Measurements from ENCODE around the gene RNF213.

DNA sequence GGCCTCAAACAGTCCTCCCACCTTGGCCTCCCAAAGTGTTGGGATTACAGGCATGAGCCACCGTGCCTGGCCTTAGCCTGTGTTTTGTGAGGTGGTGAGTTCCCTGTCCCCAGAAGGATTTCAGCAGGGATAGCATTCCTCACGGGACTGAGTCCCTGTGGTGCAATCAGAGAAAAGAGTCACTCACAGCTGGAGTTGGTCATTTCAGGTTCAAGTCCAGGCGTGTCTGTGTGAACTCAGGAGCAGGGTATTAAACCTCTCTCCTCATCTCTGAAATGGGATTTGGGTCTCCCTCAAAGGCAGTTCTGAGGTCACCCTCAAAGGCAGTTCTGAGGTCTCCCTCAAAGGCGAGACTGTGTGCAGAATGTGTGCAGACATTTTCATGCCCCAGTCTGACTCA, 187.1 kb downstream of the RNF213 start:
- TF ChIP-seq, protein P1, sequence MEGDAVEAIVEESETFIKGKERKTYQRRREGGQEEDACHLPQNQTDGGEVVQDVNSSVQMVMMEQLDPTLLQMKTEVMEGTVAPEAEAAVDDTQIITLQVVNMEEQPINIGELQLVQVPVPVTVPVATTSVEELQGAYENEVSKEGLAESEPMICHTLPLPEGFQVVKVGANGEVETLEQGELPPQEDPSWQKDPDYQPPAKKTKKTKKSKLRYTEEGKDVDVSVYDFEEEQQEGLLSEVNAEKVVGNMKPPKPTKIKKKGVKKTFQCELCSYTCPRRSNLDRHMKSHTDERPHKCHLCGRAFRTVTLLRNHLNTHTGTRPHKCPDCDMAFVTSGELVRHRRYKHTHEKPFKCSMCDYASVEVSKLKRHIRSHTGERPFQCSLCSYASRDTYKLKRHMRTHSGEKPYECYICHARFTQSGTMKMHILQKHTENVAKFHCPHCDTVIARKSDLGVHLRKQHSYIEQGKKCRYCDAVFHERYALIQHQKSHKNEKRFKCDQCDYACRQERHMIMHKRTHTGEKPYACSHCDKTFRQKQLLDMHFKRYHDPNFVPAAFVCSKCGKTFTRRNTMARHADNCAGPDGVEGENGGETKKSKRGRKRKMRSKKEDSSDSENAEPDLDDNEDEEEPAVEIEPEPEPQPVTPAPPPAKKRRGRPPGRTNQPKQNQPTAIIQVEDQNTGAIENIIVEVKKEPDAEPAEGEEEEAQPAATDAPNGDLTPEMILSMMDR (IDR thresholded peaks at IDR 0.05; ENCODE audit: low read length) = no peak
- no peak for TF ChIP-seq EZH2 (IDR thresholded peaks at IDR 0.05; ENCODE audit: borderline replicate concordance, low read length)
